Endometrium (tissue), 2 donors: Measurements from ENCODE around the gene GRID2.
"Not testable (repeated sequence)": the region's sequence is repeated elsewhere in the genome, so short reads cannot be mapped to it uniquely, and the experiment has no call there.

Experiments used
- FAIRE-seq: peaks from 2 replicates; lab custom pipeline; 2012; peaks lifted over from hg19 to GRCh38; lab: Jason Lieb, UNC
- donor health status: control.
- donor health status: control.

The GRID2 gene

GRCh38 chr4:93317561-93317960 lies 1013.8 kb downstream of the GRID2 start:
- no peak for FAIRE-seq

GRCh38 chr4:93319041-93319440 lies 1015.3 kb downstream of the GRID2 start:
- FAIRE-seq, result no peak

GRCh38 chr4:93320356-93320755 lies 1016.6 kb downstream of the GRID2 start:
- no peak for FAIRE-seq

GRCh38 chr4:93327346-93327745 lies 1023.6 kb downstream of the GRID2 start:
- FAIRE-seq, result no peak

- FAIRE-seq, result no peak
Observed at GRCh38 chr4:93334003-93334402, 1030.2 kb downstream of the GRID2 start.

GRCh38 chr4:93337196-93337595 lies 1033.4 kb downstream of the GRID2 start:
- no peak for FAIRE-seq

GRCh38 chr4:93342738-93343137 lies 1039.0 kb downstream of the GRID2 start:
- FAIRE-seq, result no peak

GRCh38 chr4:93346840-93347239 lies 1043.1 kb downstream of the GRID2 start:
- FAIRE-seq, result no peak

- FAIRE-seq, result no peak
Observed at GRCh38 chr4:93348896-93349295, 1045.1 kb downstream of the GRID2 start.

- FAIRE-seq, result no peak
Observed at GRCh38 chr4:93351846-93352245, 1048.1 kb downstream of the GRID2 start.

GRCh38 chr4:93355411-93355810 lies 1051.6 kb downstream of the GRID2 start:
- FAIRE-seq, result no peak

GRCh38 chr4:93359586-93359985 lies 1055.8 kb downstream of the GRID2 start:
- FAIRE-seq, result no peak

GRCh38 chr4:93366169-93366755 lies 1062.5 kb downstream of the GRID2 start:
- FAIRE-seq, result not testable (repeated sequence)

GRCh38 chr4:93368968-93369367 lies 1065.2 kb downstream of the GRID2 start:
- FAIRE-seq, result no peak

- FAIRE-seq, result no peak
Observed at GRCh38 chr4:93370256-93370655, 1066.5 kb downstream of the GRID2 start.

GRCh38 chr4:93373893-93374860 lies 1070.4 kb downstream of the GRID2 start:
- no peak for FAIRE-seq

- no peak for FAIRE-seq
Observed at GRCh38 chr4:93384241-93384640, 1080.5 kb downstream of the GRID2 start.

GRCh38 chr4:93384887-93385286 lies 1081.1 kb downstream of the GRID2 start:
- no peak for FAIRE-seq

- FAIRE-seq, result no peak
Observed at GRCh38 chr4:93394545-93395081, 1090.8 kb downstream of the GRID2 start.

GRCh38 chr4:93396272-93396671 lies 1092.5 kb downstream of the GRID2 start:
- FAIRE-seq, result no peak

- no peak for FAIRE-seq
Observed at GRCh38 chr4:93403571-93403970, 1099.8 kb downstream of the GRID2 start.

GRCh38 chr4:93407493-93408275 lies 1103.9 kb downstream of the GRID2 start:
- no peak for FAIRE-seq
